GM12891 (cell line): Measurements from ENCODE around the gene TUBB1.

Source experiments
- POLR2A ChIP-seq: IDR thresholded peaks from 2 replicates; pipeline ENCODE4 v1.6.1; 2011; ENCODE audit warnings: low read depth, low read length, control low read depth
- POLR2AphosphoS5 ChIP-seq: IDR thresholded peaks from 2 replicates; pipeline ENCODE4 v1.6.1; 2011; ENCODE audit warnings: low read depth, low read length, control low read depth

DNA sequence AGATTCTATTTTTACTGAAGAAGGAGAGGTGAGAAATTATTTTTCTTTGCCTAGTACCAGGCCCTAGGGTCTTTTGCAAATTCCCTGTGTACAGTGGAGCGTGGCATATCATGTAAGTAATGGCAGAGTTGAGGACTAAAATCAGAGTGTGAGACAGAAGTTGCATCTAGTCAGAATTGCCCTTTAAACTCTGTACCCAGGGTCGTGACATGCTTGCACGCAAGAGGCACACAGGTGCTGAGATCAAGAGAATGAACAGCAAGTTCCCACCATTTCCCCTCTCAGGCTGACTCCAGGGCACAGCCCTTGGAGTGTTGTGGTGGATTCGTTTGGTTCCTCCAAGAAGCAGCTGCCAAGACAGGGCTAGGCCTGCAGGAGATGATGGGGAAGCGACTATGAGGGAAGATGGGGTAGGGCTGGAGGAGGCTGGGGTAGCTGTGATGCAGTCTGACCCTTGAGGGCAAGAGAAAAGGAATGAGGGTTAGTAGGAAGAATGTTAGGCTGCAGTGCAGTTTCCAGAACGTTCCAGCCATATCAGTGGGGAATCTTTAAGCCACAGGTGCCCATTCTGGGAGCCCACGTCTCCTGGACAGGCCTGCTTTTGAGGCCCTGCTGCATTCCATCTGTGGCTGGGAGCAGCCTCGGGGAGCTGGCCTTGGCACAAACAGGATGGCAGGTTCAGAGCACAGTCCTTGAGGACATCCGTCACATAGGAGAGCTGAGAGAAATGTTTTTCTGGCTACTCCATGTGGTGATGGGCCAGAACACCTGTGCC lies 31.3 kb upstream of the TUBB1 start:
- TF ChIP-seq POLR2A: no peak
- TF ChIP-seq POLR2AphosphoS5: no peak
